HCT116 (cell line): ENCODE data around the gene CHST8. TPM values are rescaled to one million over a fixed set of nuclear protein-coding genes. Genes with fewer than 3 reads are reported as not detected.

Experiments
- ATAC-seq: fragments of 200-7000 bp; cut with Tn5 transposase; 2 replicates; pipeline ENCODE4 v1.9.1; 2020; ENCODE audit warnings: mild to moderate bottlenecking, moderate library complexity
- BruUV-seq: library from RNA; stranded (reverse); fragments of 400-500 nt; replicated peaks from 2 replicates; lab custom pipeline; 2021; lab: Mats Ljungman, UMichigan
- CTCF ChIA-PET: fragments of 300-600 bp; sonication (Branson Sonifier 250); formaldehyde crosslinking; loops from one replicate; lab custom pipeline; 2021; ENCODE audit warnings: antibody characterized with exemption; lab: Charles Lee
- POLR2A ChIA-PET: fragments of 300-600, 350-600 bp; sonication (Branson Sonifier 250); formaldehyde crosslinking; loops from one replicate; lab custom pipeline; 2021; ENCODE audit warnings: antibody characterized with exemption; lab: Charles Lee
- RAD21 ChIA-PET, 2 experiments: fragments of 300-600 bp; sonication (Branson Sonifier 250); formaldehyde crosslinking; loops; one replicate each; lab custom pipeline; 2023; ENCODE audit warnings: low total read pairs in 2 of 2; ENCODE audit not compliant: uncharacterized antibody in 2 of 2, unreplicated experiment in 2 of 2, low non-redundant PET in 1 of 2; lab: Charles Lee
- DNase-seq: peaks from one replicate; pipeline ENCODE4 v3.0.0-alpha.2; 2010; ENCODE audit warnings: low read depth, low spot score
- H2AFZ ChIP-seq: fragments of 200-600 bp; shearing (Covaris generic), sonication (generic); 2 replicates; pipeline ENCODE4 v1.6.1; 2017; ENCODE audit warnings: low read depth, mixed run types, mixed read lengths, antibody characterized with exemption, low read length; ENCODE audit not compliant: poor library complexity, severe bottlenecking
- H3K27ac ChIP-seq: 2 replicates; pipeline ENCODE4 v1.5.1; 2012; ENCODE audit warnings: low read depth, low read length
- H3K27me3 ChIP-seq: fragments of 200-600 bp; sonication (generic); 2 replicates; pipeline ENCODE4 v1.6.1; 2016; ENCODE audit warnings: mixed run types, low read length, mixed read lengths; ENCODE audit not compliant: insufficient read depth
- H3K36me3 ChIP-seq, 2 experiments: fragments of 200-500 bp in 1 of 2; fragments of 200-600 bp in 1 of 2; sonication (Bioruptor generic) in 1 of 2; sonication (generic) in 1 of 2; 2 replicates each; pipeline versions ENCODE4 v1.5.1 to v1.6.1; 2014 to 2016; ENCODE audit warnings: low read length in 2 of 2, inconsistent platforms in 1 of 2, mixed read lengths in 1 of 2, mixed run types in 1 of 2; ENCODE audit not compliant: insufficient read depth in 2 of 2, control insufficient read depth in 1 of 2
- H3K4me1 ChIP-seq, 2 experiments: fragments of 200-600 bp in 1 of 2; sonication (generic) in 1 of 2; 2 replicates each; pipeline versions ENCODE4 v1.5.1 to v1.6.1; 2012 to 2017; ENCODE audit warnings: low read length in 2 of 2, inconsistent platforms in 1 of 2, mild to moderate bottlenecking in 1 of 2, mixed read lengths in 1 of 2, mixed run types in 1 of 2, moderate library complexity in 1 of 2; ENCODE audit not compliant: insufficient read depth in 2 of 2, control insufficient read depth in 1 of 2
- H3K4me2 ChIP-seq: fragments of 200-600 bp; sonication (generic); 2 replicates; pipeline ENCODE4 v1.6.1; 2017; ENCODE audit warnings: mixed run types, low read length, mixed read lengths
- H3K4me3 ChIP-seq, 2 experiments: fragments of 200-600 bp in 1 of 2; sonication (generic) in 1 of 2; replicated peaks in 1 of 2; 2 replicates each; pipeline ENCODE4 v1.5.1; 2011 to 2016; ENCODE audit warnings: low read length in 2 of 2, control low read depth in 1 of 2, low read depth in 1 of 2, mild to moderate bottlenecking in 1 of 2, mixed read lengths in 1 of 2, mixed run types in 1 of 2
- H3K79me2 ChIP-seq: fragments of 200-600 bp; sonication (generic); 2 replicates; pipeline ENCODE4 v1.6.1; 2017; ENCODE audit warnings: mild to moderate bottlenecking, mixed run types, low read length, moderate library complexity, mixed read lengths; ENCODE audit not compliant: insufficient read depth
- H3K9ac ChIP-seq: fragments of 200-600 bp; sonication (generic); 2 replicates; pipeline ENCODE4 v1.6.1; 2016; ENCODE audit warnings: low read length, mixed read lengths
- H3K9me2 ChIP-seq: fragments of 200-600 bp; sonication (generic), shearing (Covaris generic); 2 replicates; pipeline ENCODE4 v1.6.1; 2017; ENCODE audit warnings: mixed run types, mild to moderate bottlenecking, moderate library complexity; ENCODE audit not compliant: insufficient read depth
- H3K9me3 ChIP-seq, 2 experiments: fragments of 200-500 bp in 1 of 2; fragments of 200-600 bp in 1 of 2; sonication (Bioruptor generic) in 1 of 2; sonication (generic) in 1 of 2; 2 replicates each; pipeline ENCODE4 v1.6.1; 2014 to 2017; ENCODE audit warnings: low read length in 2 of 2, mixed read lengths in 2 of 2, inconsistent platforms in 1 of 2, low read depth in 1 of 2, mild to moderate bottlenecking in 1 of 2, mixed run types in 1 of 2, moderate library complexity in 1 of 2; ENCODE audit not compliant: control insufficient read depth in 1 of 2, insufficient read depth in 1 of 2
- H4K20me1 ChIP-seq: fragments of 200-600 bp; sonication (generic), shearing (Covaris generic); 2 replicates; pipeline ENCODE4 v1.6.1; 2017; ENCODE audit warnings: mixed run types, mild to moderate bottlenecking, moderate library complexity; ENCODE audit not compliant: insufficient read depth
- CBX3 ChIP-seq: IDR thresholded peaks from 2 replicates; pipeline ENCODE4 v1.6.1; 2012; ENCODE audit warnings: low read depth
- EZH2 ChIP-seq: fragments of 200-600 bp; sonication (generic); IDR thresholded peaks from 2 replicates; pipeline ENCODE4 v1.6.1; 2017; ENCODE audit warnings: antibody characterized with exemption, mixed run types
- EZH2phosphoT487 ChIP-seq: fragments of 200-600 bp; IDR thresholded peaks from 2 replicates; pipeline ENCODE4 v1.6.1; 2018; ENCODE audit warnings: antibody characterized with exemption, borderline replicate concordance
- FOSL1 ChIP-seq: IDR thresholded peaks from 2 replicates; pipeline ENCODE4 v1.6.1; 2012; ENCODE audit warnings: low read depth
- JUND ChIP-seq: IDR thresholded peaks from 2 replicates; pipeline ENCODE4 v1.6.1; 2012
- MAX ChIP-seq: IDR thresholded peaks from 2 replicates; pipeline ENCODE4 v1.6.1; 2012
- POLR2A ChIP-seq: IDR thresholded peaks from 2 replicates; pipeline ENCODE4 v1.7.0; 2011; ENCODE audit warnings: borderline replicate concordance; ENCODE audit not compliant: insufficient read depth, insufficient read length; ENCODE audit errors: extremely low read depth
- POLR2AphosphoS5 ChIP-seq: IDR thresholded peaks from 2 replicates; pipeline ENCODE4 v1.6.1; 2011; ENCODE audit warnings: mild to moderate bottlenecking, low read depth, low read length, moderate library complexity
- RAD21 ChIP-seq: IDR thresholded peaks from 2 replicates; pipeline ENCODE4 v1.6.1; 2012; ENCODE audit warnings: low read depth, mild to moderate bottlenecking
- SIN3A ChIP-seq: IDR thresholded peaks from 2 replicates; pipeline ENCODE4 v1.6.1; 2012; ENCODE audit warnings: low read depth
- SP1 ChIP-seq: IDR thresholded peaks from 2 replicates; pipeline ENCODE4 v1.6.1; 2012; ENCODE audit warnings: low read depth
- SRF ChIP-seq: IDR thresholded peaks from 2 replicates; pipeline ENCODE4 v1.6.1; 2012; ENCODE audit warnings: low read depth
- TCF7L2 ChIP-seq: IDR thresholded peaks from 2 replicates; pipeline ENCODE4 v1.7.0; 2011; ENCODE audit warnings: borderline replicate concordance, inconsistent platforms; ENCODE audit not compliant: insufficient read depth, insufficient read length; ENCODE audit errors: extremely low read depth
- YY1 ChIP-seq: IDR thresholded peaks from 2 replicates; pipeline ENCODE4 v1.6.1; 2011; ENCODE audit warnings: low read length, low read depth, moderate library complexity, mild to moderate bottlenecking; ENCODE audit not compliant: insufficient replicate concordance; ENCODE audit errors: extremely low read depth
- ZFX ChIP-seq: fragments of 450-650 bp; IDR thresholded peaks from 2 replicates; pipeline ENCODE4 v1.6.1; 2017
- ZNF274 ChIP-seq: fragments of 200-500 bp; sonication (Bioruptor generic); IDR thresholded peaks from 2 replicates; pipeline ENCODE4 v1.6.1; 2014; ENCODE audit warnings: mild to moderate bottlenecking, low read depth, low read length, inconsistent platforms
- intact Hi-C: fragments of 100-400 bp; cut with micrococcal nuclease; formaldehyde crosslinking; loops from 2 replicates; pipeline ENCODE4 v1.10.0; 2022
- total RNA-seq: library from RNA; stranded (reverse); gene quantifications from one replicate; pipeline ENCODE4 v1.2.1, GENCODE V29; 2021; ENCODE audit not compliant: unreplicated experiment
- TF ChIP-seq, protein P1 (sequence below), 3 experiments: fragments of 200-600 bp in 1 of 3; sonication (generic) in 1 of 3; IDR thresholded peaks in 2 of 3; conservative IDR thresholded peaks in 1 of 3; 2 replicates each; pipeline ENCODE4 v1.5.1; 2012 to 2017; ENCODE audit warnings: low read depth in 2 of 3, low read length in 2 of 3, antibody characterized with exemption in 1 of 3, borderline replicate concordance in 1 of 3, control low read depth in 1 of 3, mild to moderate bottlenecking in 1 of 3, mixed read lengths in 1 of 3, mixed run types in 1 of 3, moderate library complexity in 1 of 3; ENCODE audit not compliant: insufficient read depth in 1 of 3
- TF ChIP-seq, protein P2 (sequence below): IDR thresholded peaks from 2 replicates; pipeline ENCODE4 v1.6.1; 2012; ENCODE audit warnings: low read depth

CHST8 gene
- total RNA-seq, 1 experiment from 2014 or later, result not detected

DNA sequence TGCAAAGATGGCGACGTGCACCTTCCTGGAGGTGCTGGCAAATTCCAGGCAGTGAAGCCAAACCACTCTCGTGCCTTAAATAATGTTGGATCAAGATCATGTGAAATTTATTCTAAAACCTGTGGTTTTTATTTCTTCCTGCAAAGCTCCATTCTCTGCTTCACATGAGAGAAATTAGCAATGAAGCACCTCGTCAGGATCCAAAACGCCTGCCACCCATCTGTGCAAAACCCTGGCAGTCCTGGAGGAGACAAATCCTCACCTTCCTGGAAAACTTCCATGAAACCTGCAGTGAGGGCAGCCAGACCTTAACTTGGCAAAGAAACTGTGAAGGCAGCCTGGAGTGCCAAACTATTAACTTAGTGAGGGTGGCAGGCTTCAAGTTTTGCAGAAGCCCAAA is 47.6 kb downstream of the CHST8 start:
- Histone ChIP-seq H3K79me2 (no peaks in the 10 kb centered on the region), H4K20me1 (no peaks in the 10 kb centered on the region), H3K9ac (no peak overlapping the region)
- BruUV-seq, result no TSS peak
- RAD21 ChIA-PET, result no interaction called here
- intact Hi-C loops, result no loop called here
- TF ChIP-seq POLR2AphosphoS5 (no peak), SP1 (no peak), JUND (no peak), YY1 (no peak), TCF7L2 (no peak), ZFX (no peak), EZH2phosphoT487 (no peak), POLR2A (no peak), SRF (no peak), SIN3A (no peak), ZNF274 (no peak), CBX3 (no peak), RAD21 (no peak), FOSL1 (no peak), EZH2 (no peak), MAX (no peak)
- TF ChIP-seq, protein P1, sequence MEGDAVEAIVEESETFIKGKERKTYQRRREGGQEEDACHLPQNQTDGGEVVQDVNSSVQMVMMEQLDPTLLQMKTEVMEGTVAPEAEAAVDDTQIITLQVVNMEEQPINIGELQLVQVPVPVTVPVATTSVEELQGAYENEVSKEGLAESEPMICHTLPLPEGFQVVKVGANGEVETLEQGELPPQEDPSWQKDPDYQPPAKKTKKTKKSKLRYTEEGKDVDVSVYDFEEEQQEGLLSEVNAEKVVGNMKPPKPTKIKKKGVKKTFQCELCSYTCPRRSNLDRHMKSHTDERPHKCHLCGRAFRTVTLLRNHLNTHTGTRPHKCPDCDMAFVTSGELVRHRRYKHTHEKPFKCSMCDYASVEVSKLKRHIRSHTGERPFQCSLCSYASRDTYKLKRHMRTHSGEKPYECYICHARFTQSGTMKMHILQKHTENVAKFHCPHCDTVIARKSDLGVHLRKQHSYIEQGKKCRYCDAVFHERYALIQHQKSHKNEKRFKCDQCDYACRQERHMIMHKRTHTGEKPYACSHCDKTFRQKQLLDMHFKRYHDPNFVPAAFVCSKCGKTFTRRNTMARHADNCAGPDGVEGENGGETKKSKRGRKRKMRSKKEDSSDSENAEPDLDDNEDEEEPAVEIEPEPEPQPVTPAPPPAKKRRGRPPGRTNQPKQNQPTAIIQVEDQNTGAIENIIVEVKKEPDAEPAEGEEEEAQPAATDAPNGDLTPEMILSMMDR (IDR thresholded peaks at IDR 0.05 in 2 of 3, conservative IDR thresholded peaks at IDR 0.05 in 1 of 3; ENCODE audit: borderline replicate concordance in 1 of 3, insufficient read depth in 1 of 3, low read depth in 2 of 3, low read length in 2 of 3), result no peak
- TF ChIP-seq, protein P2, sequence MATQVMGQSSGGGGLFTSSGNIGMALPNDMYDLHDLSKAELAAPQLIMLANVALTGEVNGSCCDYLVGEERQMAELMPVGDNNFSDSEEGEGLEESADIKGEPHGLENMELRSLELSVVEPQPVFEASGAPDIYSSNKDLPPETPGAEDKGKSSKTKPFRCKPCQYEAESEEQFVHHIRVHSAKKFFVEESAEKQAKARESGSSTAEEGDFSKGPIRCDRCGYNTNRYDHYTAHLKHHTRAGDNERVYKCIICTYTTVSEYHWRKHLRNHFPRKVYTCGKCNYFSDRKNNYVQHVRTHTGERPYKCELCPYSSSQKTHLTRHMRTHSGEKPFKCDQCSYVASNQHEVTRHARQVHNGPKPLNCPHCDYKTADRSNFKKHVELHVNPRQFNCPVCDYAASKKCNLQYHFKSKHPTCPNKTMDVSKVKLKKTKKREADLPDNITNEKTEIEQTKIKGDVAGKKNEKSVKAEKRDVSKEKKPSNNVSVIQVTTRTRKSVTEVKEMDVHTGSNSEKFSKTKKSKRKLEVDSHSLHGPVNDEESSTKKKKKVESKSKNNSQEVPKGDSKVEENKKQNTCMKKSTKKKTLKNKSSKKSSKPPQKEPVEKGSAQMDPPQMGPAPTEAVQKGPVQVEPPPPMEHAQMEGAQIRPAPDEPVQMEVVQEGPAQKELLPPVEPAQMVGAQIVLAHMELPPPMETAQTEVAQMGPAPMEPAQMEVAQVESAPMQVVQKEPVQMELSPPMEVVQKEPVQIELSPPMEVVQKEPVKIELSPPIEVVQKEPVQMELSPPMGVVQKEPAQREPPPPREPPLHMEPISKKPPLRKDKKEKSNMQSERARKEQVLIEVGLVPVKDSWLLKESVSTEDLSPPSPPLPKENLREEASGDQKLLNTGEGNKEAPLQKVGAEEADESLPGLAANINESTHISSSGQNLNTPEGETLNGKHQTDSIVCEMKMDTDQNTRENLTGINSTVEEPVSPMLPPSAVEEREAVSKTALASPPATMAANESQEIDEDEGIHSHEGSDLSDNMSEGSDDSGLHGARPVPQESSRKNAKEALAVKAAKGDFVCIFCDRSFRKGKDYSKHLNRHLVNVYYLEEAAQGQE, result no peak
- TF ChIP-seq, all 23 proteins: peak for 0
- Histone ChIP-seq H3K27ac (no peak overlapping the region), H3K36me3 (no peaks in the 10 kb centered on the region), H3K4me1 (no peaks in the 10 kb centered on the region), H3K4me2 (no peak overlapping the region), H3K9me3 (no peaks in the 10 kb centered on the region), H3K9me2 (no peaks in the 10 kb centered on the region), H3K27me3 (peaks cover 38% of the 10 kb centered on the region), H2AFZ (no peak overlapping the region), H3K4me3 (no peak overlapping the region)
- ChIA-PET POLR2A (no interaction called here), CTCF (no interaction called here)
- no peak for DNase-seq
- no peak for ATAC-seq
